ENCODE data around the gene KLHL25.

The KLHL25 gene

GRCh38 chr15:85755471-85755870, 39.3 kb downstream of the KLHL25 start:
- peaks cover 51% of the 10 kb centered on the region for H3K36me3 ChIP-seq (ENCODE audit: insufficient read depth, insufficient read length, low read length)

GRCh38 chr15:85754989-85755388, 39.7 kb downstream of the KLHL25 start:
- Histone ChIP-seq H3K4me1 (ENCODE audit: insufficient read depth, insufficient read length) (peaks cover 13% of the 10 kb centered on the region), H3K9ac (ENCODE audit: insufficient read length, low read depth) (no peak overlapping the region), H3K9me3 (ENCODE audit: insufficient read depth, low read length) (no peaks in the 10 kb centered on the region), H3K27me3 (ENCODE audit: insufficient read depth, insufficient read length) (no peaks in the 10 kb centered on the region), H3K36me3 (ENCODE audit: insufficient read depth, insufficient read length, low read length) (peaks cover 46% of the 10 kb centered on the region), H3K4me3 (ENCODE audit: insufficient read length, low read depth) (no peak overlapping the region)
- no peak for DNase-seq (ENCODE audit: low read depth, low spot score)
- TF ChIP-seq SUZ12 (IDR thresholded peaks at IDR 0.05; ENCODE audit: extremely low read depth, insufficient read depth, insufficient read length) (no peak), YY1 (IDR thresholded peaks at IDR 0.05; ENCODE audit: insufficient read depth, insufficient read length) (no peak), ZNF274 (IDR thresholded peaks at IDR 0.05; ENCODE audit: low read depth, low read length) (no peak)

More at GRCh38 chr15:85755471-85755870, 39.3 kb downstream of the KLHL25 start:
- Histone ChIP-seq H3K27me3 (ENCODE audit: insufficient read depth, insufficient read length) (no peaks in the 10 kb centered on the region), H3K4me3 (ENCODE audit: insufficient read length, low read depth) (no peak overlapping the region), H3K9ac (ENCODE audit: insufficient read length, low read depth) (no peak overlapping the region), H3K4me1 (ENCODE audit: insufficient read depth, insufficient read length) (peaks cover 10% of the 10 kb centered on the region), H3K9me3 (ENCODE audit: insufficient read depth, low read length) (no peaks in the 10 kb centered on the region)
- TF ChIP-seq ZNF274 (IDR thresholded peaks at IDR 0.05; ENCODE audit: low read depth, low read length) = no peak
- no peak for TF ChIP-seq YY1 (IDR thresholded peaks at IDR 0.05; ENCODE audit: insufficient read depth, insufficient read length)
- no peak for TF ChIP-seq SUZ12 (IDR thresholded peaks at IDR 0.05; ENCODE audit: extremely low read depth, insufficient read depth, insufficient read length)
- DNase-seq (ENCODE audit: low read depth, low spot score) = no peak

- no peaks in the 10 kb centered on the region for H3K27me3 ChIP-seq (ENCODE audit: insufficient read depth, insufficient read length)
- no peak overlapping the region for H3K9ac ChIP-seq (ENCODE audit: insufficient read length, low read depth)
- no peak for DNase-seq (ENCODE audit: low read depth, low spot score)
- no peak overlapping the region for H3K4me3 ChIP-seq (ENCODE audit: insufficient read length, low read depth)
- H3K36me3 ChIP-seq (ENCODE audit: insufficient read depth, insufficient read length, low read length) = peaks cover 40% of the 10 kb centered on the region
- TF ChIP-seq SUZ12 (IDR thresholded peaks at IDR 0.05; ENCODE audit: extremely low read depth, insufficient read depth, insufficient read length) (no peak), ZNF274 (IDR thresholded peaks at IDR 0.05; ENCODE audit: low read depth, low read length) (no peak), YY1 (IDR thresholded peaks at IDR 0.05; ENCODE audit: insufficient read depth, insufficient read length) (no peak)
- H3K9me3 ChIP-seq (ENCODE audit: insufficient read depth, low read length) = no peaks in the 10 kb centered on the region
- peaks cover 13% of the 10 kb centered on the region for H3K4me1 ChIP-seq (ENCODE audit: insufficient read depth, insufficient read length)
Observed at GRCh38 chr15:85753791-85754452, 40.8 kb downstream of the KLHL25 start.

DNA sequence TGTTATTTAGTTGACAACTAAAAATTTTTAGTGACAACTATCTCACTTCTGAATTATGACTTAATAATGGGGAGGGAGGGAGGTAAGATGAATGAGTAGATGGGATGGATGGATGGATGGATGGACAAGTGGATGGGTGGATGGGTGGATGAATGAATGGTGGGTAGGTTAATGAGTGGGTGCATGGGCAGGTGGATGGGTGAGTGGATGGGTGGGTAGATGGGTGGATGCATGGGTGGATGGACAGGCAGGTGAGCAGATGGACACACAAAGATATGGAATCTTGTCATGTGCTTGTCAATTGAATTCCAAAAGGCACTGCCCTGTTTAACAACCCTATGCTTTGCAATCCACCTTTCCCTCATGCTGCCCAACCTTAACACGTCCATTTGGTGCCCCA, 41.5 kb downstream of the KLHL25 start:
- H3K9me3 ChIP-seq (ENCODE audit: insufficient read depth, low read length) = no peaks in the 10 kb centered on the region

GRCh38 chr15:85752491-85752961, 42.2 kb downstream of the KLHL25 start:
- Histone ChIP-seq H3K27me3 (ENCODE audit: insufficient read depth, insufficient read length) (no peaks in the 10 kb centered on the region), H3K4me1 (ENCODE audit: insufficient read depth, insufficient read length) (peaks cover 15% of the 10 kb centered on the region), H3K4me3 (ENCODE audit: insufficient read length, low read depth) (no peak overlapping the region), H3K9ac (ENCODE audit: insufficient read length, low read depth) (peak overlapping the region; percentile 52), H3K36me3 (ENCODE audit: insufficient read depth, insufficient read length, low read length) (peaks cover 39% of the 10 kb centered on the region), H3K9me3 (ENCODE audit: insufficient read depth, low read length) (no peaks in the 10 kb centered on the region)
- TF ChIP-seq YY1 (IDR thresholded peaks at IDR 0.05; ENCODE audit: insufficient read depth, insufficient read length) = no peak
- no peak for TF ChIP-seq SUZ12 (IDR thresholded peaks at IDR 0.05; ENCODE audit: extremely low read depth, insufficient read depth, insufficient read length)
- TF ChIP-seq ZNF274 (IDR thresholded peaks at IDR 0.05; ENCODE audit: low read depth, low read length) = no peak
- no peak for DNase-seq (ENCODE audit: low read depth, low spot score)

More for the DNA sequence above, 41.5 kb downstream of the KLHL25 start:
- no peak for DNase-seq (ENCODE audit: low read depth, low spot score)
- TF ChIP-seq SUZ12 (IDR thresholded peaks at IDR 0.05; ENCODE audit: extremely low read depth, insufficient read depth, insufficient read length) (no peak), ZNF274 (IDR thresholded peaks at IDR 0.05; ENCODE audit: low read depth, low read length) (no peak), YY1 (IDR thresholded peaks at IDR 0.05; ENCODE audit: insufficient read depth, insufficient read length) (no peak)
- Histone ChIP-seq H3K27me3 (ENCODE audit: insufficient read depth, insufficient read length) (no peaks in the 10 kb centered on the region), H3K4me1 (ENCODE audit: insufficient read depth, insufficient read length) (peaks cover 17% of the 10 kb centered on the region), H3K9ac (ENCODE audit: insufficient read length, low read depth) (no peak overlapping the region), H3K4me3 (ENCODE audit: insufficient read length, low read depth) (no peak overlapping the region), H3K36me3 (ENCODE audit: insufficient read depth, insufficient read length, low read length) (peaks cover 39% of the 10 kb centered on the region)

DNA sequence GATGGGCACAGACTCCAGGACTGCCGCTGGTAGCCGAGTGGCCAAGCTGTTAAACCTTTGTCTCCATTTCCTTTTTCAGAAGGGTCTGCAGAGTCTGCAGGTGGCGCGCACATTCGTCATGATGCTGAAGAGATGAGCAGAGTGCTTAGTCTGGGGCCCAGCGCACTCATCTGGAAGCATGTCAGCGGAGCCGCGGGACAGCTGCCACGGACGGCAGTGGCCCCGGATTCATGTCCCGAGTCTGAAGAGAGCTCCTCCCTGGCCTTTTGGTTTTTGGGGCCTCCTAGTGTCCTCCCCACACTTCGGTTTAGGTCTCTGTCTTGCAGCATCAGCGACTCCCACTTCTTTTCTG, 42.6 kb downstream of the KLHL25 start:
- Histone ChIP-seq H3K4me3 (ENCODE audit: insufficient read length, low read depth) (no peak overlapping the region), H3K9me3 (ENCODE audit: insufficient read depth, low read length) (no peaks in the 10 kb centered on the region), H3K4me1 (ENCODE audit: insufficient read depth, insufficient read length) (peaks cover 15% of the 10 kb centered on the region), H3K9ac (ENCODE audit: insufficient read length, low read depth) (peak overlapping the region; percentile 63), H3K27me3 (ENCODE audit: insufficient read depth, insufficient read length) (no peaks in the 10 kb centered on the region), H3K36me3 (ENCODE audit: insufficient read depth, insufficient read length, low read length) (peaks cover 43% of the 10 kb centered on the region)
- no peak for DNase-seq (ENCODE audit: low read depth, low spot score)
- TF ChIP-seq YY1 (IDR thresholded peaks at IDR 0.05; ENCODE audit: insufficient read depth, insufficient read length) (no peak), SUZ12 (IDR thresholded peaks at IDR 0.05; ENCODE audit: extremely low read depth, insufficient read depth, insufficient read length) (no peak), ZNF274 (IDR thresholded peaks at IDR 0.05; ENCODE audit: low read depth, low read length) (no peak)

- Histone ChIP-seq H3K9me3 (ENCODE audit: insufficient read depth, low read length) (no peaks in the 10 kb centered on the region), H3K4me1 (ENCODE audit: insufficient read depth, insufficient read length) (peaks cover 15% of the 10 kb centered on the region), H3K9ac (ENCODE audit: insufficient read length, low read depth) (peak overlapping the region; percentile 63), H3K27me3 (ENCODE audit: insufficient read depth, insufficient read length) (no peaks in the 10 kb centered on the region), H3K36me3 (ENCODE audit: insufficient read depth, insufficient read length, low read length) (peaks cover 49% of the 10 kb centered on the region), H3K4me3 (ENCODE audit: insufficient read length, low read depth) (no peak overlapping the region)
- TF ChIP-seq YY1 (IDR thresholded peaks at IDR 0.05; ENCODE audit: insufficient read depth, insufficient read length) = no peak
- peak; percentile 75 for DNase-seq (ENCODE audit: low read depth, low spot score)
Observed at GRCh38 chr15:85751291-85752123, 43.2 kb downstream of the KLHL25 start.
